Keratinocyte (primary cell): ENCODE results near the gene STRN3. TPM values are rescaled to one million over a fixed set of nuclear protein-coding genes. Genes with fewer than 3 reads are reported as not detected.

Source experiments
- DNase-seq: peaks from one replicate; pipeline ENCODE4 v3.0.0-alpha.2; 2011; ENCODE audit warnings: low read depth, missing footprints, low spot score
- FAIRE-seq: peaks from 2 replicates; lab custom pipeline; 2011; peaks lifted over from hg19 to GRCh38; lab: Jason Lieb, UNC
- H2AFZ ChIP-seq: 2 replicates; pipeline ENCODE4 v1.6.0; 2012; ENCODE audit warnings: low read length, control low read depth, inconsistent platforms; ENCODE audit not compliant: control insufficient read depth
- H3K27ac ChIP-seq: 2 replicates; pipeline ENCODE4 v1.5.1; 2011; ENCODE audit warnings: low read length; ENCODE audit not compliant: control insufficient read depth, insufficient read depth
- H3K27me3 ChIP-seq: 3 replicates; pipeline ENCODE4 v1.6.0; 2011; ENCODE audit warnings: low read length; ENCODE audit not compliant: control insufficient read depth, insufficient read depth; ENCODE audit errors: extremely low read depth
- H3K36me3 ChIP-seq, 2 experiments: 2 replicates in 1 of 2; 3 replicates in 1 of 2; pipeline ENCODE4 v1.5.1; 2011; ENCODE audit warnings: low read length in 2 of 2, mild to moderate bottlenecking in 1 of 2; ENCODE audit not compliant: control insufficient read depth in 2 of 2, insufficient read depth in 2 of 2; ENCODE audit errors: extremely low read depth in 1 of 2
- H3K4me1 ChIP-seq: 3 replicates; pipeline ENCODE4 v1.5.1; 2011; ENCODE audit warnings: low read length; ENCODE audit not compliant: control insufficient read depth, insufficient read depth; ENCODE audit errors: extremely low read depth
- H3K4me2 ChIP-seq: 3 replicates; pipeline ENCODE4 v1.6.0; 2011; ENCODE audit warnings: low read depth, low read length; ENCODE audit not compliant: control insufficient read depth, insufficient read depth; ENCODE audit errors: extremely low read depth
- H3K4me3 ChIP-seq, 3 experiments: fragments of 200-600 bp in 1 of 3; sonication (generic) in 1 of 3; 2 replicates in 2 of 3; 3 replicates in 1 of 3; pipeline ENCODE4 v1.5.1; 2011 to 2016; ENCODE audit warnings: low read length in 3 of 3, mild to moderate bottlenecking in 3 of 3, control low read depth in 2 of 3, inconsistent platforms in 1 of 3, low read depth in 1 of 3, mixed read lengths in 1 of 3, mixed run types in 1 of 3, moderate library complexity in 1 of 3; ENCODE audit not compliant: control insufficient read depth in 2 of 3, insufficient read depth in 2 of 3; ENCODE audit errors: extremely low read depth in 1 of 3
- H3K79me2 ChIP-seq: 2 replicates; pipeline ENCODE4 v1.6.0; 2012; ENCODE audit warnings: low read length; ENCODE audit not compliant: control insufficient read depth, insufficient read depth
- H3K9ac ChIP-seq: 3 replicates; pipeline ENCODE4 v1.6.0; 2011; ENCODE audit warnings: low read length; ENCODE audit not compliant: control insufficient read depth, insufficient read depth; ENCODE audit errors: extremely low read depth
- H3K9me1 ChIP-seq: 3 replicates; pipeline ENCODE4 v1.6.0; 2011; ENCODE audit warnings: low read length; ENCODE audit not compliant: control insufficient read depth, insufficient read depth; ENCODE audit errors: extremely low read depth
- H3K9me3 ChIP-seq: 2 replicates; pipeline ENCODE4 v1.5.1; 2012; ENCODE audit warnings: low read depth, low read length; ENCODE audit not compliant: control insufficient read depth
- H4K20me1 ChIP-seq: 3 replicates; pipeline ENCODE4 v1.6.0; 2011; ENCODE audit warnings: low read length; ENCODE audit not compliant: control insufficient read depth, insufficient read depth; ENCODE audit errors: extremely low read depth
- CTCF ChIP-seq, 3 experiments: IDR thresholded peaks in 1 of 3; conservative IDR thresholded peaks in 1 of 3; optimal IDR thresholded peaks in 1 of 3; 2 replicates in 2 of 3; 3 replicates in 1 of 3; pipeline versions ENCODE3 to v1.5.1; 2011; ENCODE audit warnings: low read length in 3 of 3, mild to moderate bottlenecking in 3 of 3, moderate library complexity in 2 of 3, control low read depth in 1 of 3, inconsistent platforms in 1 of 3; ENCODE audit not compliant: insufficient read depth in 2 of 3; ENCODE audit errors: extremely low read depth in 1 of 3
- EZH2 ChIP-seq: IDR thresholded peaks from one replicate; pipeline ENCODE4 v1.6.1; 2012; ENCODE audit warnings: inconsistent platforms, mild to moderate bottlenecking, low read length, moderate library complexity
- dilution Hi-C: fragments of 300-500 bp; cut with MboI; formaldehyde crosslinking; loops from one replicate; pipeline ENCODE4 v1.7.0; 2020; ENCODE audit warnings: low sequenced_read_pairs; ENCODE audit not compliant: extremely low pct_ligation_motif_present
- polyA plus RNA-seq, 5 experiments: library from polyadenylated mRNA; depleted of rRNA in 3 of 5; stranded (reverse) in 3 of 5; stranded (forward) in 1 of 5; unstranded in 1 of 5; fragments of >200 nt; gene quantifications; 1 replicate in 1 of 5; 2 replicates in 3 of 5; 3 replicates in 1 of 5; pipeline versions ENCODE4 v1.2.1 to v1.2.3, GENCODE V29; 2011 to 2012; ENCODE audit warnings: missing spikeins in 2 of 5, low read depth in 1 of 5, low replicate concordance in 1 of 5

STRN3 gene
- polyA plus RNA-seq, 1 donor (not counting 4 experiments of a cell fraction or from before 2014, with no cell fraction given): 38.1 TPM

GRCh38 chr14:31071151-31071550 is 45.0 kb upstream of the STRN3 start:
- Histone ChIP-seq H3K9ac (no peak overlapping the region), H2AFZ (no peak overlapping the region), H3K9me1 (no peaks in the 10 kb centered on the region), H3K4me3 (no peak overlapping the region), H4K20me1 (no peaks in the 10 kb centered on the region), H3K36me3 (no peaks in the 10 kb centered on the region), H3K27ac (no peak overlapping the region), H3K27me3 (no peaks in the 10 kb centered on the region), H3K9me3 (no peaks in the 10 kb centered on the region), H3K4me1 (peaks cover 13% of the 10 kb centered on the region), H3K79me2 (no peaks in the 10 kb centered on the region), H3K4me2 (no peak overlapping the region)
- dilution Hi-C loops: no loop called here
- DNase-seq (no peak), FAIRE-seq (no peak)
- TF ChIP-seq CTCF (optimal IDR thresholded peaks at IDR 0.05 in 1 of 3, IDR thresholded peaks at IDR 0.05 in 1 of 3, conservative IDR thresholded peaks at IDR 0.05 in 1 of 3; ENCODE audit: extremely low read depth in 1 of 3, insufficient read depth in 2 of 3, low read length in 3 of 3): no peak
- no peak for TF ChIP-seq EZH2

DNA sequence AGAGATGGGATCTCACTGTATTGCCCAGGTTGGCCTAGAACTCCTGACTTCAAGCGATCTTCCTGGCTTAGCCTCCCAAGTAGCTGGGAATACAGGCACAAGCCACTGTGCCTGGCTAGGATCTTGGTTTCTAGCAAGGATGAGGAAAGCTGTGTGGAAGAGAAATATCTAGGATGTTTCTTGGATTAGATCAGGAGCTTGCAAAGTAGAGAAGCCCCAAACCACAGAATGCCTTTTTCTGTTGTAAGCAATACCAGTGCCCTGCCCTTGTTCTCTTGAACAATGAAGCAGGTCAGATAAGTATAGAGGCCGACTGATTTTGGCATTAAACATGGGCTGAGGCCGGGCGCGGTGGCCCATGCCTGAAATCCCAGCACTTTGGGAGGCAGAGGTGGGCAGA is 44.3 kb upstream of the STRN3 start:
- no peak overlapping the region for H3K4me2 ChIP-seq
- no peaks in the 10 kb centered on the region for H4K20me1 ChIP-seq
- no peak overlapping the region for H3K4me3 ChIP-seq
- H3K36me3 ChIP-seq: no peaks in the 10 kb centered on the region
- H2AFZ ChIP-seq: no peak overlapping the region
- no peak for TF ChIP-seq CTCF (optimal IDR thresholded peaks at IDR 0.05 in 1 of 3, IDR thresholded peaks at IDR 0.05 in 1 of 3, conservative IDR thresholded peaks at IDR 0.05 in 1 of 3; ENCODE audit: extremely low read depth in 1 of 3, insufficient read depth in 2 of 3, low read length in 3 of 3)
- TF ChIP-seq EZH2: no peak
- dilution Hi-C loops: no loop called here
- H3K4me1 ChIP-seq: peaks cover 13% of the 10 kb centered on the region
- no peaks in the 10 kb centered on the region for H3K79me2 ChIP-seq
- H3K9me3 ChIP-seq: no peaks in the 10 kb centered on the region
- no peak for DNase-seq
- H3K9me1 ChIP-seq: no peaks in the 10 kb centered on the region
- H3K27ac ChIP-seq: peak overlapping the region; percentile 20
- peak; percentile 34 for FAIRE-seq
- no peak overlapping the region for H3K9ac ChIP-seq
- H3K27me3 ChIP-seq: no peaks in the 10 kb centered on the region
